ENCODE measurements around the gene CDC37L1. TPM values are rescaled to one million over a fixed set of nuclear protein-coding genes. Genes with fewer than 3 reads are reported as not detected.

Gene CDC37L1
- total RNA-seq, 4 donors from 2014 or later = 21.1 to 50.5 (median 34.0) TPM

DNA sequence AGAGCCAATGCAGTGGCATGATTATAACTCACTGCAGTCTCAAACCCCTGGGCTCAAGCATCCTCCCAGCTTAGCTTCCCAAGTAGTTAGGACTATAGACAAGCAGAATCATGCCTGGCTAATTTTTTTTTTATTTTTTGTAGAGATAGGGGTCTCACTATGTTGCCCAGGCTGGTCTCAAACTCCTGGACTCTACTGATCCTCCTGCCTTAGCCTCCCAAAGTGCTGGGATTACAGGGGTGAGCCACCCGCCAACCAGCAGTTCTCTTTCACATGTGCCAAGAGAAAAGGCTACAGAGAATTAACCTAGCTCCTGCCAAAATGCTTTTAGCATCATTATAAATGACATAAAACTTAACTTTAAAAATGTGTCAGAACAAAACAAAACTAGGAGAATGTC, 53.5 kb downstream of the CDC37L1 start:
- intact Hi-C loops (cut with DNase I; ENCODE audit: low total_unique reads) = no loop called here

GRCh38 chr9:4734150-4734549, 54.8 kb downstream of the CDC37L1 start:
- intact Hi-C loops (cut with DNase I; ENCODE audit: low total_unique reads) = no loop called here
- Histone ChIP-seq H3K9me3 (no peaks in the 10 kb centered on the region), H3K4me3 (no peak overlapping the region), H3K27ac (no peak overlapping the region), H3K36me3 (no peaks in the 10 kb centered on the region), H3K4me1 (peaks cover 0 to 4% of the 10 kb centered on the region in 2 donors), H3K27me3 (no peaks in the 10 kb centered on the region)
- TF ChIP-seq POLR2A (IDR thresholded peaks at IDR 0.05) = no peak
- TF ChIP-seq, protein P1, sequence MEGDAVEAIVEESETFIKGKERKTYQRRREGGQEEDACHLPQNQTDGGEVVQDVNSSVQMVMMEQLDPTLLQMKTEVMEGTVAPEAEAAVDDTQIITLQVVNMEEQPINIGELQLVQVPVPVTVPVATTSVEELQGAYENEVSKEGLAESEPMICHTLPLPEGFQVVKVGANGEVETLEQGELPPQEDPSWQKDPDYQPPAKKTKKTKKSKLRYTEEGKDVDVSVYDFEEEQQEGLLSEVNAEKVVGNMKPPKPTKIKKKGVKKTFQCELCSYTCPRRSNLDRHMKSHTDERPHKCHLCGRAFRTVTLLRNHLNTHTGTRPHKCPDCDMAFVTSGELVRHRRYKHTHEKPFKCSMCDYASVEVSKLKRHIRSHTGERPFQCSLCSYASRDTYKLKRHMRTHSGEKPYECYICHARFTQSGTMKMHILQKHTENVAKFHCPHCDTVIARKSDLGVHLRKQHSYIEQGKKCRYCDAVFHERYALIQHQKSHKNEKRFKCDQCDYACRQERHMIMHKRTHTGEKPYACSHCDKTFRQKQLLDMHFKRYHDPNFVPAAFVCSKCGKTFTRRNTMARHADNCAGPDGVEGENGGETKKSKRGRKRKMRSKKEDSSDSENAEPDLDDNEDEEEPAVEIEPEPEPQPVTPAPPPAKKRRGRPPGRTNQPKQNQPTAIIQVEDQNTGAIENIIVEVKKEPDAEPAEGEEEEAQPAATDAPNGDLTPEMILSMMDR (IDR thresholded peaks at IDR 0.05) = no peak
- DNase-seq = no peak

More for the DNA sequence above, 53.5 kb downstream of the CDC37L1 start:
- no peak overlapping the region for H3K27ac ChIP-seq
- H3K9me3 ChIP-seq = no peaks in the 10 kb centered on the region
- H3K4me3 ChIP-seq = no peak overlapping the region
- DNase-seq = no peak
- H3K27me3 ChIP-seq = no peaks in the 10 kb centered on the region
- no peaks in the 10 kb centered on the region for H3K4me1 ChIP-seq
- TF ChIP-seq POLR2A (IDR thresholded peaks at IDR 0.05) = no peak
- no peaks in the 10 kb centered on the region for H3K36me3 ChIP-seq

DNA sequence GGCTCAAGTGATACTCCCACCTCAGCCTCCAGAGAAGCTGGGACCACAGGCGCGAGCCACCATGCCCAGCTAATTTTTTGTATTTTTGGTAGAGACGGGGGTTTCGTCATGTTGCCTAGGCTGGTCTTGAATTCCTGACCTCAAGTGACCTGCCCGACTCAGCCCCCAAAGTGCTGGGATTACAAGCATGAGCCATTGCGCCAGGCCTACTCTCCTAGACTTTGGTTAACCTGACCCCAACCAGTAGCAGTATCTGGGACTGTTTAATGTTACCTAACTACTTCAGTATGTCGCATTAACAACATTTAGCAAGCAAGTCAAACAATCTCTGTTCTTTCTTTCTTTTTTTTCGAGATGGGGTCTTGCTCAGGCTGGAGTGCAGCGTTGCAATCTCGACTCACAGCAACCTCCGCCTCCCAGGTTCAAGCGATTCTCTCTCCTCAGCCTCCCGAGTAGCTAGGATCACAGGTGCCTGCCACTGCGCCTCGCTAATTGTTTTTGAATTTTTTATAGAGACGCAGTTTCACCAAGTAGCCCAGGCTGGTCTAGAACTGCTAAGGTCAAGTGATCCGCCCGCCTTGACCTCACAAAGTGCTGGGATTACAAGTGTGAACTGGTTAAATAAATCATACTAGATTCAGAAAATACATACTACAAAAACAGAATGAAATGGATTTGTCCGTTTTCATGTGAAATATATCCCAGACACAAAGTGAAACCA, 59.7 kb downstream of the CDC37L1 start:
- Histone ChIP-seq H3K4me3 (peak overlapping the region; percentile 64 to 75), H3K27ac (peak overlapping the region in 1 of 2 donors; percentile 92), H3K36me3 (no peaks in the 10 kb centered on the region), H3K4me1 (peaks cover 0 to 12% of the 10 kb centered on the region in 2 donors), H3K27me3 (no peaks in the 10 kb centered on the region), H3K9me3 (no peaks in the 10 kb centered on the region)
- TF ChIP-seq, protein P1 (IDR thresholded peaks at IDR 0.05) = no peak
- TF ChIP-seq POLR2A (IDR thresholded peaks at IDR 0.05) = no peak
- intact Hi-C loops (cut with DNase I; ENCODE audit: low total_unique reads) = no loop called here
- no peak for DNase-seq

GRCh38 chr9:4739587-4740387, 60.4 kb downstream of the CDC37L1 start:
- H3K27ac ChIP-seq = peak overlapping the region; percentile 92 to 96
- H3K9me3 ChIP-seq = no peaks in the 10 kb centered on the region
- H3K4me1 ChIP-seq = peaks cover 0 to 12% of the 10 kb centered on the region in 2 donors
- H3K4me3 ChIP-seq = peak overlapping the region; percentile 64 to 75
- no peaks in the 10 kb centered on the region for H3K36me3 ChIP-seq
- no peak for TF ChIP-seq POLR2A (IDR thresholded peaks at IDR 0.05)
- TF ChIP-seq, protein P1 (IDR thresholded peaks at IDR 0.05) = no peak
- H3K27me3 ChIP-seq = no peaks in the 10 kb centered on the region
- no peak for DNase-seq
- intact Hi-C loops (cut with DNase I; ENCODE audit: low total_unique reads) = loop anchor here (10.0 kb wide), 1 partner anchor 65 kb away; the partner anchor contains the start of gene CDC37L1

- intact Hi-C loops (cut with DNase I; ENCODE audit: low total_unique reads) = loop anchor here (10.0 kb wide), 1 partner anchor 66 kb away; the partner anchor contains the start of gene CDC37L1
These were observed 60.9 kb downstream of the CDC37L1 start for GRCh38 chr9:4740388-4740637.

More at GRCh38 chr9:4740388-4740637, 60.9 kb downstream of the CDC37L1 start:
- TF ChIP-seq, protein P1 (IDR thresholded peaks at IDR 0.05) = no peak
- Histone ChIP-seq H3K27me3 (no peaks in the 10 kb centered on the region), H3K4me3 (peak overlapping the region; percentile 64 to 75), H3K27ac (peak overlapping the region; percentile 92 to 96), H3K9me3 (no peaks in the 10 kb centered on the region), H3K4me1 (peaks cover 0 to 12% of the 10 kb centered on the region in 2 donors), H3K36me3 (no peaks in the 10 kb centered on the region)
- no peak for DNase-seq
